Vagina (tissue), 2 donors: Measurements from ENCODE around the gene PRDM16. TPM values are rescaled to one million over a fixed set of nuclear protein-coding genes. Genes with fewer than 3 reads are reported as not detected.

Source experiments
- DNase-seq, 2 donors: peaks; one replicate each; pipeline ENCODE4 v3.0.0-alpha.2; 2017; ENCODE audit errors: extremely low spot score in 2 of 2
- H3K27ac ChIP-seq: fragments of 200-600 bp; sonication (generic); one replicate; pipeline ENCODE4 v1.5.1; 2019
- H3K27me3 ChIP-seq: fragments of 200-600 bp; sonication (generic); one replicate; pipeline ENCODE4 v1.5.1; 2019
- H3K36me3 ChIP-seq, 2 donors: fragments of 200-600 bp; sonication (generic); one replicate each; pipeline ENCODE4 v1.5.1; 2017 to 2019
- H3K4me1 ChIP-seq: fragments of 200-600 bp; sonication (generic); one replicate; pipeline ENCODE4 v1.5.1; 2019
- H3K4me3 ChIP-seq, 2 donors: fragments of 200-600 bp; sonication (generic); 1 replicate in 1 of 2; 2 replicates in 1 of 2; pipeline ENCODE4 v1.5.1; 2016 to 2019
- H3K9me3 ChIP-seq: fragments of 200-600 bp; sonication (generic); one replicate; pipeline ENCODE4 v1.5.1; 2019
- POLR2A ChIP-seq, 2 donors: fragments of 450-650 bp; IDR thresholded peaks; one replicate each; pipeline ENCODE4 v1.6.1; 2017; ENCODE audit warnings: antibody characterized with exemption in 2 of 2, mild to moderate bottlenecking in 2 of 2, moderate library complexity in 2 of 2
- POLR2AphosphoS5 ChIP-seq, 2 donors: sonication (generic); formaldehyde crosslinking; IDR thresholded peaks; one replicate each; pipeline ENCODE4 v1.9.0; 2017; ENCODE audit warnings: antibody characterized with exemption in 2 of 2, mild to moderate bottlenecking in 2 of 2, low read depth in 1 of 2; ENCODE audit not compliant: insufficient read depth in 1 of 2
- intact Hi-C: fragments of 100-400 bp; cut with DNase I; formaldehyde crosslinking; loops from one replicate; pipeline ENCODE4 v1.15.1; 2023
- total RNA-seq: library from RNA; depleted of rRNA; stranded (reverse); fragments of >200 nt; gene quantifications from one replicate; pipeline ENCODE4 v1.2.3, GENCODE V29; 2016
- TF ChIP-seq, protein P1 (sequence below), 3 experiments: fragments of 450-650 bp in 2 of 3; fragments of 200-600 bp in 1 of 3; sonication (generic) in 1 of 3; IDR thresholded peaks; one replicate each; pipeline ENCODE4 v1.5.1; 2017 to 2019; ENCODE audit warnings: antibody characterized with exemption in 3 of 3, mild to moderate bottlenecking in 2 of 3, moderate library complexity in 2 of 3

Gene PRDM16
- total RNA-seq, 1 donor from 2014 or later = 3.9 TPM

DNA sequence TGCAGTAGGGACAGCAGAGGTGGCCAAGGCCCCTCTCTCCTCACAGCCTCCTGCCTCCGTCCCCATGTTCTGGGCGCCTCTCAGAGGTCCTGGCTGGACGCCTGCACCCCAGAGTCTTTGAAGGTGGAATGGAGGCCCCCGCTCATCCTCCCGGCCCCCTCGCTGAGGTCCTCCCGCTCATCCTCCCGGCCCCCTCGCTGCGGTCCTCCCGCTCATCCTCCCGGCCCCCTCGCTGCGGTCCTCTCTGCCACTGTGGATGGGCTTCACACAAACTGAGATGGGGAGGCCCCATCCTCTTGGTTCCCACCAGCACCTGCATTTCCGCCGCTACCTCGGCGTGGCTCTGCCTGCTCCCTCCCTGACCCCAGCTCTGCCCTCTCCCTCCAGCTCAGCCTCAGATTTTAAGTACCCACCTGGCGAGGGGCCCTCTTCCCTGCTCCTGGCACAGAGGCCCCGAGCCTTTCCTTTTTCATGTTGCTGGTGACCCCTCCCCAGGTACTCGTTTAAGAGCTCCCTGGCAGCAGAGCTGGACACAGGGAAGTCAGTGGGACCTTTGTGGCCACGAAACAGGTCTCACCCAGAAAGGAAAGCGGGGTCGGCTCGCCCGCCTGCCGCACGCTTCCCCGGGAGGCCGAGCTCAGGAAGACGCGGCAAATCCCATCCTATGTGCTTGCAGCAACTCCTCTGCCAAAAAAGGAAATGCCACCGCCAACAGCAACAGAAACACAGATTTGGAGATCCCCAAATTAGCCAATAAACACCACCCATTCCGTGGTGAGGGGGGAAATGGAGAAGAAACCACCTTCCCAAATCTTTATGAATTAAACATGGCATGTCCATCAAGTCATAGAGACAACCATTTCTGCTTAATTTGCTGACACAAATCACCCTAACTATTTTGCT lies 143.7 kb downstream of the PRDM16 start:
- DNase-seq = no peak
- intact Hi-C loops = no loop called here
- no peak for TF ChIP-seq POLR2A (IDR thresholded peaks at IDR 0.05)
- TF ChIP-seq POLR2AphosphoS5 (IDR thresholded peaks at IDR 0.05; ENCODE audit: insufficient read depth in 1 of 2, low read depth in 1 of 2) = no peak
- TF ChIP-seq, protein P1, sequence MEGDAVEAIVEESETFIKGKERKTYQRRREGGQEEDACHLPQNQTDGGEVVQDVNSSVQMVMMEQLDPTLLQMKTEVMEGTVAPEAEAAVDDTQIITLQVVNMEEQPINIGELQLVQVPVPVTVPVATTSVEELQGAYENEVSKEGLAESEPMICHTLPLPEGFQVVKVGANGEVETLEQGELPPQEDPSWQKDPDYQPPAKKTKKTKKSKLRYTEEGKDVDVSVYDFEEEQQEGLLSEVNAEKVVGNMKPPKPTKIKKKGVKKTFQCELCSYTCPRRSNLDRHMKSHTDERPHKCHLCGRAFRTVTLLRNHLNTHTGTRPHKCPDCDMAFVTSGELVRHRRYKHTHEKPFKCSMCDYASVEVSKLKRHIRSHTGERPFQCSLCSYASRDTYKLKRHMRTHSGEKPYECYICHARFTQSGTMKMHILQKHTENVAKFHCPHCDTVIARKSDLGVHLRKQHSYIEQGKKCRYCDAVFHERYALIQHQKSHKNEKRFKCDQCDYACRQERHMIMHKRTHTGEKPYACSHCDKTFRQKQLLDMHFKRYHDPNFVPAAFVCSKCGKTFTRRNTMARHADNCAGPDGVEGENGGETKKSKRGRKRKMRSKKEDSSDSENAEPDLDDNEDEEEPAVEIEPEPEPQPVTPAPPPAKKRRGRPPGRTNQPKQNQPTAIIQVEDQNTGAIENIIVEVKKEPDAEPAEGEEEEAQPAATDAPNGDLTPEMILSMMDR (IDR thresholded peaks at IDR 0.05) = no peak
- Histone ChIP-seq H3K4me1 (peaks cover 11% of the 10 kb centered on the region), H3K27ac (no peak overlapping the region), H3K36me3 (no peaks in the 10 kb centered on the region), H3K4me3 (no peak overlapping the region), H3K9me3 (no peaks in the 10 kb centered on the region), H3K27me3 (no peaks in the 10 kb centered on the region)

GRCh38 chr1:3213730-3214129 lies 144.7 kb downstream of the PRDM16 start:
- H3K9me3 ChIP-seq = no peaks in the 10 kb centered on the region
- peaks cover 16% of the 10 kb centered on the region for H3K4me1 ChIP-seq
- no peak for DNase-seq
- no peak overlapping the region for H3K27ac ChIP-seq
- intact Hi-C loops = no loop called here
- no peaks in the 10 kb centered on the region for H3K36me3 ChIP-seq
- TF ChIP-seq, protein P1 (IDR thresholded peaks at IDR 0.05) = no peak
- TF ChIP-seq POLR2AphosphoS5 (IDR thresholded peaks at IDR 0.05; ENCODE audit: insufficient read depth in 1 of 2, low read depth in 1 of 2) (no peak), POLR2A (IDR thresholded peaks at IDR 0.05) (no peak)
- no peak overlapping the region for H3K4me3 ChIP-seq
- no peaks in the 10 kb centered on the region for H3K27me3 ChIP-seq

GRCh38 chr1:3215198-3216014 lies 146.4 kb downstream of the PRDM16 start:
- H3K9me3 ChIP-seq = no peaks in the 10 kb centered on the region
- peaks cover 26% of the 10 kb centered on the region for H3K4me1 ChIP-seq
- no peak overlapping the region for H3K4me3 ChIP-seq
- no peaks in the 10 kb centered on the region for H3K36me3 ChIP-seq
- no peak overlapping the region for H3K27ac ChIP-seq
- no peaks in the 10 kb centered on the region for H3K27me3 ChIP-seq
- TF ChIP-seq POLR2A (IDR thresholded peaks at IDR 0.05) (no peak), POLR2AphosphoS5 (IDR thresholded peaks at IDR 0.05; ENCODE audit: insufficient read depth in 1 of 2, low read depth in 1 of 2) (no peak)
- TF ChIP-seq, protein P1 (IDR thresholded peaks at IDR 0.05) = no peak
- DNase-seq = no peak
- intact Hi-C loops = no loop called here

DNA sequence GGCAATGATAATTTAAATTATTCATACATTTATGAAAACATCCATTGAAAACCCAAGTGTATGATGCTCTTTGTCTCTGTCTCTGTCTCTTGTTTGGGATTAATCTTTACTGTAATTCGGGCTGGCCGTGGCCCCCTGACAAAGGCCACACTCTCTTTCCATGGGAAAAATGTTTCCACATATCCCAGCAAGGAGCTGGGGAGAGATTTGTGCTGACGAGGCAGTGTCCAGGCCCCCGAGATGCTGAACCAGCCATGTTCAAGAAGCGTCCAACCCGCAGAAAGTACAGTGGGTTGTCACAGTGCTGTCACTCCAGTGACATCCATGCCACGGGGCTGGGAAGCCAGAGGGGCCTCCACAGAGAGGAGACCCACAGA lies 147.0 kb downstream of the PRDM16 start:
- Histone ChIP-seq H3K4me1 (peaks cover 26% of the 10 kb centered on the region), H3K27me3 (no peaks in the 10 kb centered on the region), H3K36me3 (no peaks in the 10 kb centered on the region), H3K27ac (no peak overlapping the region), H3K4me3 (no peak overlapping the region), H3K9me3 (no peaks in the 10 kb centered on the region)
- intact Hi-C loops = no loop called here
- no peak for DNase-seq
- TF ChIP-seq, protein P1 (IDR thresholded peaks at IDR 0.05) = no peak
- TF ChIP-seq POLR2A (IDR thresholded peaks at IDR 0.05) (no peak), POLR2AphosphoS5 (IDR thresholded peaks at IDR 0.05; ENCODE audit: insufficient read depth in 1 of 2, low read depth in 1 of 2) (no peak)
